ENCODE measurements around the gene STRN4. TPM values are rescaled to one million over a fixed set of nuclear protein-coding genes. Genes with fewer than 3 reads are reported as not detected.

STRN4 gene
- total RNA-seq, 1 experiment from 2014 or later: 107 TPM

GRCh38 chr19:46670813-46671212 is 75.4 kb downstream of the STRN4 start:
- no peaks in the 10 kb centered on the region for H3K27me3 ChIP-seq (ENCODE audit: insufficient read depth, low read length)
- H3K9me3 ChIP-seq (ENCODE audit: control insufficient read depth in 1 of 2, insufficient read depth in 1 of 2, low read depth in 1 of 2, low read length in 2 of 2): no peaks in the 10 kb centered on the region
- no peak overlapping the region for H3K9ac ChIP-seq (ENCODE audit: low read length)
- intact Hi-C loops (cut with micrococcal nuclease): no loop called here
- H3K36me3 ChIP-seq (ENCODE audit: control insufficient read depth in 1 of 2, insufficient read depth in 2 of 2, low read length in 2 of 2): peaks cover 0 to 11% of the 10 kb centered on the region in 2 experiments; a peak in 2 of 4 replicates
- H3K4me2 ChIP-seq (ENCODE audit: low read length): no peak overlapping the region
- ChIA-PET CTCF (interaction anchor here (3.1 kb wide), 1 partner anchor 9 kb away, joined by 15 read pairs; the partner anchor contains the start of gene DACT3), RAD21 (ENCODE audit: low non-redundant PET in 1 of 2, low total read pairs in 2 of 2, uncharacterized antibody in 2 of 2, unreplicated experiment in 2 of 2) (no interaction called here), POLR2A (interaction anchor here (1.1 kb wide), 1 partner anchor 9 kb away, joined by 6 read pairs; the partner anchor contains the start of gene DACT3)
- H3K27ac ChIP-seq (ENCODE audit: low read depth, low read length): no peak overlapping the region
- DNase-seq (ENCODE audit: low read depth, low spot score) (no peak), ATAC-seq (no peak)
- H3K4me3 ChIP-seq (replicated peaks in 1 of 2; ENCODE audit: low read depth in 1 of 2, low read length in 2 of 2): no peak overlapping the region
- no peaks in the 10 kb centered on the region for H3K9me2 ChIP-seq (ENCODE audit: insufficient read depth)
- no peaks in the 10 kb centered on the region for H4K20me1 ChIP-seq (ENCODE audit: insufficient read depth)
- H3K4me1 ChIP-seq (ENCODE audit: control insufficient read depth in 1 of 2, insufficient read depth in 2 of 2, low read length in 2 of 2): no peaks in the 10 kb centered on the region
- no peaks in the 10 kb centered on the region for H3K79me2 ChIP-seq (ENCODE audit: insufficient read depth, low read length)
- TF ChIP-seq ZFX (IDR thresholded peaks at IDR 0.05) (no peak), JUND (IDR thresholded peaks at IDR 0.05) (no peak), EZH2 (IDR thresholded peaks at IDR 0.05) (no peak), EGR1 (IDR thresholded peaks at IDR 0.05; ENCODE audit: low read depth) (no peak), ELF1 (IDR thresholded peaks at IDR 0.05; ENCODE audit: borderline replicate concordance, low read depth) (no peak), ZBTB33 (IDR thresholded peaks at IDR 0.05; ENCODE audit: extremely low read depth, insufficient replicate concordance, low read length) (no peak), TCF7L2 (IDR thresholded peaks at IDR 0.05; ENCODE audit: borderline replicate concordance, extremely low read depth, insufficient read depth, insufficient read length) (no peak), YY1 (IDR thresholded peaks at IDR 0.05; ENCODE audit: extremely low read depth, insufficient replicate concordance, low read depth, low read length) (no peak)
- no peak overlapping the region for H2AFZ ChIP-seq (ENCODE audit: low read depth, low read length, poor library complexity, severe bottlenecking)
- no TSS peak for BruUV-seq (replicated peaks)

MicroRNAs within 50 kb of the gene (microRNA counts, 767-probe panel; counts per million panel counts)
- not detected for microRNA hsa-miR-320e

Small RNA genes lying within 50 kb of the gene (microRNA-seq; reads per million reads assigned to microRNA genes)
- 8.5 reads per million, percentile 24 among the genes with 10 or more reads in this experiment for gene MIR320E (ENCODE audit: borderline number of aligned reads)

Other genes with a start within 250 kb of the STRN4 start
- 335 TPM for gene CALM3, start 145.1 kb downstream of the STRN4 start, total RNA-seq (2021; ENCODE audit: unreplicated experiment)
- not detected for gene PTGIR, start 121.4 kb downstream of the STRN4 start, total RNA-seq (2021; ENCODE audit: unreplicated experiment)
- gene GNG8, start 110.2 kb downstream of the STRN4 start, total RNA-seq (2021; ENCODE audit: unreplicated experiment): not detected
- 2.0 TPM for gene DACT3, start 85.3 kb downstream of the STRN4 start, total RNA-seq (2021; ENCODE audit: unreplicated experiment)
- 73.5 TPM for gene PRKD2, start 29.3 kb downstream of the STRN4 start, total RNA-seq (2021; ENCODE audit: unreplicated experiment)
- gene FKRP, start 393 bp downstream of the STRN4 start, total RNA-seq (2021; ENCODE audit: unreplicated experiment): 19.4 TPM
- gene SLC1A5, start 42.1 kb upstream of the STRN4 start, total RNA-seq (2021; ENCODE audit: unreplicated experiment): 284 TPM
- 296 TPM for gene AP2S1, start 104.4 kb upstream of the STRN4 start, total RNA-seq (2021; ENCODE audit: unreplicated experiment)
- gene ARHGAP35, start 114.5 kb upstream of the STRN4 start, total RNA-seq (2021; ENCODE audit: unreplicated experiment): 47.6 TPM